Nucleus accumbens (tissue), 56 donors: ENCODE data around the gene LPP.

Experiments used
- DNase-seq, 56 donors: peaks; one replicate each; lab custom pipeline; 2025; lab: John Stamatoyannopoulos, UW

LPP gene

GRCh38 chr3:188527389-188527788 lies 373.4 kb downstream of the LPP start:
- no peak for DNase-seq

GRCh38 chr3:188528396-188528795 lies 374.4 kb downstream of the LPP start:
- no peak for DNase-seq

GRCh38 chr3:188529228-188529627 lies 375.3 kb downstream of the LPP start:
- no peak for DNase-seq

GRCh38 chr3:188530226-188530625 lies 376.3 kb downstream of the LPP start:
- DNase-seq: no peak

GRCh38 chr3:188531210-188531609 lies 377.3 kb downstream of the LPP start:
- no peak for DNase-seq

GRCh38 chr3:188533172-188533571 lies 379.2 kb downstream of the LPP start:
- no peak for DNase-seq

- no peak for DNase-seq
These were observed 379.8 kb downstream of the LPP start for GRCh38 chr3:188533612-188534357.

- DNase-seq: no peak
These were observed 380.7 kb downstream of the LPP start for GRCh38 chr3:188534633-188535032.

GRCh38 chr3:188537606-188538005 lies 383.6 kb downstream of the LPP start:
- no peak for DNase-seq

- no peak for DNase-seq
These were observed 385.1 kb downstream of the LPP start for GRCh38 chr3:188539037-188539436.

GRCh38 chr3:188539631-188540194 lies 385.8 kb downstream of the LPP start:
- no peak for DNase-seq

GRCh38 chr3:188542196-188542595 lies 388.2 kb downstream of the LPP start:
- no peak for DNase-seq

GRCh38 chr3:188544012-188544411 lies 390.1 kb downstream of the LPP start:
- no peak for DNase-seq

GRCh38 chr3:188546835-188547670 lies 393.1 kb downstream of the LPP start:
- no peak for DNase-seq

GRCh38 chr3:188553569-188553968 lies 399.6 kb downstream of the LPP start:
- no peak for DNase-seq

GRCh38 chr3:188554404-188554803 lies 400.4 kb downstream of the LPP start:
- DNase-seq: no peak

GRCh38 chr3:188557235-188557634 lies 403.3 kb downstream of the LPP start:
- no peak for DNase-seq

GRCh38 chr3:188558343-188559071 lies 404.6 kb downstream of the LPP start:
- DNase-seq: no peak

GRCh38 chr3:188559072-188559429 lies 405.1 kb downstream of the LPP start:
- DNase-seq: no peak

- no peak for DNase-seq
These were observed 405.9 kb downstream of the LPP start for GRCh38 chr3:188559856-188560255.

GRCh38 chr3:188562144-188562543 lies 408.2 kb downstream of the LPP start:
- DNase-seq: no peak
